HUES48 (cell line): ENCODE measurements around the gene SAMD15.
"Not testable (repeated sequence)": the region's sequence is repeated elsewhere in the genome, so short reads cannot be mapped to it uniquely, and the experiment has no call there.

Source experiments
- H3K27ac ChIP-seq: one replicate; pipeline ENCODE4 v1.7.0; 2013; ENCODE audit warnings: low read depth, low read length, inconsistent platforms
- H3K27me3 ChIP-seq: 2 replicates; pipeline ENCODE4 v1.6.1; 2013; ENCODE audit warnings: mild to moderate bottlenecking, low read length; ENCODE audit not compliant: control insufficient read depth, insufficient read depth
- H3K36me3 ChIP-seq: 2 replicates; pipeline ENCODE4 v1.6.1; 2013; ENCODE audit warnings: low read length; ENCODE audit not compliant: control insufficient read depth, insufficient read depth
- H3K4me1 ChIP-seq: 2 replicates; pipeline ENCODE4 v1.6.1; 2013; ENCODE audit warnings: mild to moderate bottlenecking, low read length; ENCODE audit not compliant: control insufficient read depth, insufficient read depth
- H3K4me3 ChIP-seq: 2 replicates; pipeline ENCODE4 v1.5.1; 2013; ENCODE audit warnings: mild to moderate bottlenecking, low read depth, low read length
- H3K9ac ChIP-seq: 2 replicates; pipeline ENCODE4 v1.6.1; 2013; ENCODE audit warnings: mild to moderate bottlenecking, low read depth, low read length, moderate library complexity
- H3K9me3 ChIP-seq: 2 replicates; pipeline ENCODE4 v1.6.1; 2013; ENCODE audit warnings: low read length; ENCODE audit not compliant: control insufficient read depth, insufficient read depth

The SAMD15 gene

DNA sequence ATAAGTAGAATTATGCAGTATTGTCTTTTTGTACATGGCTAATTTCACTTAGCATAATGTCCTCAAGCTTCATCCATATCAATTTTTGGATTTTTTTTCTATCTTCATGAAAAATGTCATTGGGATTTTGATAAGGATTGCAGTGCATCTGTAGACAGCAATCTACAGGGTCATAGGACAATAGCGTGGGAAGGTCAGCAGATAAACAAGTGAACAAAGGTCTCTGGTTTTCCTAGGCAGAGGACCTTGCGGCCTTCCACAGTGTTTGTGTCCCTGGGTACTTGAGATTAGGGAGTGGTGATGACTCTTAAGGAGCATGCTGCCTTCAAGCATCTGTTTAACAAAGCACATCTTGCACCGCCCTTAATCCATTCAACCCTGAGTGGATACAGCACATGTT is 38.9 kb downstream of the SAMD15 start:
- not testable (repeated sequence) for H3K27me3 ChIP-seq, H3K27ac ChIP-seq, H3K4me3 ChIP-seq, H3K4me1 ChIP-seq, H3K36me3 ChIP-seq, H3K9ac ChIP-seq
- peaks cover 12% of the 10 kb centered on the region for H3K9me3 ChIP-seq

DNA sequence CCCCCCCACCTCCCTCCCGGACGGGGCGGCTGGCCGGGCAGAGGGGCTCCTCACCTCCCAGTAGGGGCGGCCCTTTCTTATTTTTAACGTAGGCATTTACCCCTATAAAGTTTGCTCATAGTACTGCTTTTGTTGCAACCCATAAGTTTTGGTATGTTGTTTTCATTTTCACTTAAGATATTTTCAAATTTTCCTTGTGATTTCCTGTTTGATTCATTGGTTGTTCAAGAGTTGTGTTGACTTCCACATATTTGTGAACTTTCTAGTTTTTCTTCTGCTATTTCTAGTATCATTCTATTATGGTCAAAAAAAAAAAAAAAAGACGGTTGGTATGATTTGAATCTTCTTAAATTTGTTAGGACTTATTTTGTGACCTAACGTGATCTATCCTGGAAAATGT is 39.7 kb downstream of the SAMD15 start:
- Histone ChIP-seq H3K9ac (no peak overlapping the region), H3K4me1 (no peaks in the 10 kb centered on the region), H3K36me3 (no peaks in the 10 kb centered on the region), H3K9me3 (peaks cover 12% of the 10 kb centered on the region), H3K27ac (no peak overlapping the region), H3K4me3 (no peak overlapping the region), H3K27me3 (no peaks in the 10 kb centered on the region)

DNA sequence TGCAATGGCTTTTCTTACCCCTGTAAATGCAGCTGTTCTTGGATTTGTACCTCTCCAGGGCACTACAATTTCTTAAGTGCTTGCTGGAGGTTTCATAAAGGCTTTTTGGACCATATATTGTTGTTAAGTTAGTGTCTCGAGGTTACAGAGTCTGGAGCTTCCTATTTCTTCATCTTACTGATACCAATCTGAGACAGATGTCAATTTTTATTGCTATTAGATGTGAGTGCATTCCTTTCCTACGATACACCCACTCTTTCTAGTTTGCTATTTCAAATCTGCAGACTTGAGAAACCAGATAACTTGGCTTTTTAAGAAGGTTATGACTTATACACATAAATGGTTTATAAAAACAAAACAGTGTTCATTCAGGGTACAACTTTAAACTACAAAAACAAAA is 44.0 kb downstream of the SAMD15 start:
- Histone ChIP-seq H3K9me3 (peaks cover 12% of the 10 kb centered on the region), H3K27me3 (no peaks in the 10 kb centered on the region), H3K4me1 (0 out of 2 replicates have a peak, but pooled peaks cover 11% of the 10 kb centered on the region), H3K27ac (no peak overlapping the region), H3K4me3 (no peak overlapping the region), H3K9ac (no peak overlapping the region), H3K36me3 (peaks cover 33% of the 10 kb centered on the region)

DNA sequence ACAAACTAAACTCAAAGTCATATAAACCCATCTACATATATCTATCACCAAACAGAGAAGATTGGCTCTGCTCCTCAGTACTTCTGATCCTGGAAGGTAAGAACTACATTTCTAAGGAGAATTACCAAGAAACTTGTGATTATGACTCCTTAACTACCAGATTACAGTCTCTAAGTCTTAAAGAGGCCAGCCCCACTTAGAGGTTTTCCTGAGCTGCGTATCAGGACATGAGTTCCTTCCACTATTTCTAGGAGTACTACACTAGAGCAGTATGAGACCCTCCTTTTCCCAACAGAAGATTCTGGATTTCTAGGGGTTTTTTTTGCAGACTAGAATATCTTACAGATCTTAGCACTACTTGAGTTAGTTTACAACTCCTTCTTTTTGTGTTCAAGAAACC is 46.2 kb downstream of the SAMD15 start, which contains the start of gene NOXRED1:
Gene NOXRED1 (minus strand): TSS at position 101 of the 400 bp plus-strand sequence. CDS start 634 bp downstream, outside the sequence.
- H3K36me3 ChIP-seq = peaks cover 55% of the 10 kb centered on the region
- H3K4me3 ChIP-seq = no peak within 1 kb of the TSS
- no peak within 1 kb of the TSS for H3K9ac ChIP-seq
- 0 out of 2 replicates have a peak, but pooled peaks cover 11% of the 10 kb centered on the region for H3K4me1 ChIP-seq
- no peaks in the 10 kb centered on the region for H3K27me3 ChIP-seq
- H3K9me3 ChIP-seq = peaks cover 10% of the 10 kb centered on the region
- no peak within 1 kb of the TSS for H3K27ac ChIP-seq

DNA sequence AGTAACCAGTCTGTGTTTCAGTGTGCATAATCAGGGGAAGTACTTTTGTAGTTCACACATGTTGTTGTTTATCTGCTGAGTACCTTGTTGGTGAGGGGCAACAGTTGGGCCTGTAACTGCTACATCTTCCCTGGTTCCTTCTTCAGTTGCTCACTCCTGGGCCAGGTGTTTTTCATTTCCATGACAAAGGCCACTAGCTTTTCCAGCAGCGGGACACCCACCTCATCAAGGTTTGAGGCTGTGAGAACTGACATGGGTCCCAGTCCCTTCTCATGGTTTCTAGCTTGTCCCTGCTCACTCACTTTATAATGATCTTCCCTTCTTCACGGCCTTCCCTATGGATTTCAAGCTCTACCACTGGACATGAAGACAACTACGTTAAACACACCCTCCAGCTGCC is 47.7 kb downstream of the SAMD15 start:
- peaks cover 2% of the 10 kb centered on the region for H3K9me3 ChIP-seq
- no peak overlapping the region for H3K9ac ChIP-seq
- H3K27ac ChIP-seq = no peak overlapping the region
- H3K36me3 ChIP-seq = peaks cover 69% of the 10 kb centered on the region
- H3K27me3 ChIP-seq = no peaks in the 10 kb centered on the region
- H3K4me3 ChIP-seq = no peak overlapping the region
- H3K4me1 ChIP-seq = 0 out of 2 replicates have a peak, but pooled peaks cover 11% of the 10 kb centered on the region

DNA sequence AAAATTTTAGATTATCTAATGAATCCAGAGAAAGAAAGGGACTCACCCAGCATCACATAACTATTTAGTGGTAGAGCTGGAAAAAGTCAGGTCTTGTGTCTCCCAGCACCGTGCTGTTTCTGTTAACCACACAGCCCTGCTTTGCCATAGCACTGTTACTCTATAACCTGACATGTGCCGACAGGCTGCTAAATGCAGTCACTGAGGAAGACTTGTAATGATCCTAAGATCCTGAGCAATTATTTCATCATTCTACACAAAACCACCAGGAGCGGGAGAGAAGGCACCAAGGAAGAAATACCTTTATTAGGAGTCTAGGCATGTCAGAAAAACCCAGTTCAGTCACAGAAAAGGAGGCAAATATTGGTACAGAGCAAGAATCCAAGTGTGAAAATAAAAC is 49.2 kb downstream of the SAMD15 start:
- Histone ChIP-seq H3K27ac (no peak overlapping the region), H3K4me3 (no peak overlapping the region), H3K9me3 (no peaks in the 10 kb centered on the region), H3K9ac (no peak overlapping the region), H3K4me1 (0 out of 2 replicates have a peak, but pooled peaks cover 11% of the 10 kb centered on the region), H3K36me3 (peaks cover 78% of the 10 kb centered on the region), H3K27me3 (no peaks in the 10 kb centered on the region)

DNA sequence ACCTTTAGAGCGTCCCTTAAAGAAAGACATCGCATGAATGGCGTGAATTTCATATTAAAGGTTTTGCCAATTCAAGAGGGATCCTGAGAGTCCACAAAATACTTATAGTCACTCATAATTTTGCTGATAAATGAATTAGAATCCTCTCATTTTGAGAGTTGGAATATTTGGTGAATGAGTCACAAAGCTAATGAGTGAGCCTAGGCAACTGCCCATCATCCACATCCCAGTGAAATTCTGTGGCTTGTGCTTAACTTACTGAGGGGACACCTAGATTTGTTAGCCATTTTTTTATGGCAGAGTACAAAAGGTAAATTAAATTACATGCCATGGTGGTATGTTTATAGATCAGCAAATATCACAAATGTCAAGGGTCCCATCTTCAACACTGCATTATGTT is 58.9 kb downstream of the SAMD15 start:
- Histone ChIP-seq H3K4me3 (no peak overlapping the region), H3K27ac (no peak overlapping the region), H3K36me3 (peaks cover 55% of the 10 kb centered on the region), H3K27me3 (no peaks in the 10 kb centered on the region), H3K9me3 (no peaks in the 10 kb centered on the region), H3K9ac (no peak overlapping the region), H3K4me1 (no peaks in the 10 kb centered on the region)

DNA sequence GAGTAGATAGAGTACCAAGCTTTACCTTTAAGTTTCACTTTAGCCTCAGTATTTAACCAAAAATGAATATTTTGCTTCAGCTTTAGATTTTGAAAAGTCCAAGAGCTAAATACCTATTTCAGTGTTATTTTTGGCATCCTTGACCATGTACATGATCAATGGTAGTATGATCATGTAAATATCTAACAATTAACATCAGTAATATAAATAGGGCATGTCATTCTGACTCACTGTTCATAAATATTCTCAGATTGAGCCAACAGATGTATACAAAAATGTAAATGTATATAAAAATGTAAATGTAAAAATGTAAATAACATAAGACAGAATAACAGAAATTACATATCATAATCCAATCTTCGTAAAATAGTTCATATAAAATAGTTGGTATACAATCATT is 61.4 kb downstream of the SAMD15 start:
- H3K36me3 ChIP-seq = peaks cover 63% of the 10 kb centered on the region
- H3K9me3 ChIP-seq = no peaks in the 10 kb centered on the region
- H3K27me3 ChIP-seq = no peaks in the 10 kb centered on the region
- H3K4me1 ChIP-seq = no peaks in the 10 kb centered on the region
- no peak overlapping the region for H3K4me3 ChIP-seq
- H3K27ac ChIP-seq = no peak overlapping the region
- H3K9ac ChIP-seq = no peak overlapping the region

DNA sequence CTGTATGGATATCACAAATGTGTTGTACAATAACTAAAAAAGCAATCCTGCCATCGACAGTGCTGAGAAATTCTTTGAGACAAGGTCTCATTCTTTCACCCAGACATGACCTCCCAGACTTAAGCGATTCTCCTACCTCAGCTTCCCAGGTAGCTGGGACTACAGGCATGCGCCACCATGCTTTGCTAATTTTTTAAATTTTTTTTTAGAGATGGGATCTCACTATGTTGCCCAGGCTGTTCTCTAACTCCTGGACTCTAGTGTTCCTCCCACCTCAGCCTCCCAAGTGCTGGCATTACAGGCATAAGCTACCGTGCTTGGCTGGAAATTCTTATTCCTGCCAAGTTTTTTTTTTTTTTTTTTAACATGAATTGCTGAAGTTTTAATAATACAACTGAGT is 62.7 kb downstream of the SAMD15 start:
- Histone ChIP-seq H3K27me3 (no peaks in the 10 kb centered on the region), H3K4me3 (no peak overlapping the region), H3K9ac (no peak overlapping the region), H3K36me3 (peaks cover 64% of the 10 kb centered on the region), H3K27ac (no peak overlapping the region), H3K4me1 (no peaks in the 10 kb centered on the region), H3K9me3 (no peaks in the 10 kb centered on the region)
